GM12865 (cell line): ENCODE data around the gene ADGRV1.
"Not testable (repeated sequence)": the region's sequence is repeated elsewhere in the genome, so short reads cannot be mapped to it uniquely, and the experiment has no call there.

ENCODE experiments used
- DNase-seq: peaks from one replicate; pipeline ENCODE4 v3.0.0; 2010; ENCODE audit warnings: low read depth
- H3K4me3 ChIP-seq: 2 replicates; pipeline ENCODE4 v1.5.1; 2011; ENCODE audit warnings: mild to moderate bottlenecking, low read depth, low read length, control low read depth
- TF ChIP-seq, protein P1 (sequence below): IDR thresholded peaks from 2 replicates; pipeline ENCODE4 v1.5.1; 2011; ENCODE audit warnings: low read length, control low read depth, low read depth, inconsistent platforms; ENCODE audit not compliant: insufficient read depth; ENCODE audit errors: missing control alignments

ADGRV1 gene

DNA sequence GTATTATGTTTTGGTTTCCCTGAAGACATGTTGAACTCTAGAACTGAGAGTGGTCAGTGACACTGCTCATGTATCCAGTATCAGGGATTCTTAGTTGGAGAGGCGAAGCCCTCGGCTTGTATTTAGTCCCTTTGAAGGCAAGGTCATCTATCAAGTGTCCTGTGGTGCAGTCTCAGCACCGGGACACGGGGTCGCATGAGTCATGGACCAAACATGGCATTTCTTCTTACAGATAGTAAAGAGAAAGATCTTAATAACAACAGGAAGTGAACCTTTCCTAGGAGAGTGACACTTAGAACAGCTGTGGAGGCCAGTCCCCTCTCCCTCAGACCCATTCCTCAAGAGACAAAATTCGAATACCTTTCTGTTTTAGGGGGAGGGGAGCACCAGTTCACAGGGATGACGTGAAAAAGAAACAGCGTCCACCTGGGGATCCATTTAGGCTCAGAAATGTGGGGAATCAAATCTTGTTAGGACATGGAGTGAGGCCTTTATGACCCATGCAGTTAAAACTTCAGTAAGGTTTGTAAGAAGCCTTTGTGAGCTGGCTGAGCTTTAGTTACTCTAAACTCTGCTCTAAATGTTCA is 86.5 kb downstream of the ADGRV1 start:
- H3K4me3 ChIP-seq, result peak overlapping the region; percentile 73
- TF ChIP-seq, protein P1, sequence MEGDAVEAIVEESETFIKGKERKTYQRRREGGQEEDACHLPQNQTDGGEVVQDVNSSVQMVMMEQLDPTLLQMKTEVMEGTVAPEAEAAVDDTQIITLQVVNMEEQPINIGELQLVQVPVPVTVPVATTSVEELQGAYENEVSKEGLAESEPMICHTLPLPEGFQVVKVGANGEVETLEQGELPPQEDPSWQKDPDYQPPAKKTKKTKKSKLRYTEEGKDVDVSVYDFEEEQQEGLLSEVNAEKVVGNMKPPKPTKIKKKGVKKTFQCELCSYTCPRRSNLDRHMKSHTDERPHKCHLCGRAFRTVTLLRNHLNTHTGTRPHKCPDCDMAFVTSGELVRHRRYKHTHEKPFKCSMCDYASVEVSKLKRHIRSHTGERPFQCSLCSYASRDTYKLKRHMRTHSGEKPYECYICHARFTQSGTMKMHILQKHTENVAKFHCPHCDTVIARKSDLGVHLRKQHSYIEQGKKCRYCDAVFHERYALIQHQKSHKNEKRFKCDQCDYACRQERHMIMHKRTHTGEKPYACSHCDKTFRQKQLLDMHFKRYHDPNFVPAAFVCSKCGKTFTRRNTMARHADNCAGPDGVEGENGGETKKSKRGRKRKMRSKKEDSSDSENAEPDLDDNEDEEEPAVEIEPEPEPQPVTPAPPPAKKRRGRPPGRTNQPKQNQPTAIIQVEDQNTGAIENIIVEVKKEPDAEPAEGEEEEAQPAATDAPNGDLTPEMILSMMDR, result no peak
- DNase-seq, result peak; percentile 53

DNA sequence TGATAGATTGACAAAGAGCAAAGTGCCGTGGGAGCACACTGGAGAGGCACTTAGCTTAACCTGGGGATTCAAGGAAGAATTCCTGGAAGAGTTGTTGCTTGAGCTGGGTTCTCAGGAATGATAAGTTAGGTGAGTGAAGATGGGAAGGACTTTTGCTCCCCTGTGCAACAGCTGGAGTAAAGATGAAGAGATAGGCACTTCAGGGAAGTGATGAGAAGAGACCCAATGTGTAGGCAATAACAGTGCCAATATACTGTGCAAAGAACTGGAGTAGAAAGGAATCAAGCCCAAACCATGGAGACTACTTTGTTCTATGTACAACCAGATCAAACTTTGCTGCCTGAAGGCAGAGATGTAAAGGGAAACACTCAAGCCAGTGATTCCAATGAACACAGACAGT is 92.2 kb downstream of the ADGRV1 start:
- DNase-seq, result no peak
- H3K4me3 ChIP-seq, result no peak overlapping the region
- TF ChIP-seq, protein P1, result no peak

DNA sequence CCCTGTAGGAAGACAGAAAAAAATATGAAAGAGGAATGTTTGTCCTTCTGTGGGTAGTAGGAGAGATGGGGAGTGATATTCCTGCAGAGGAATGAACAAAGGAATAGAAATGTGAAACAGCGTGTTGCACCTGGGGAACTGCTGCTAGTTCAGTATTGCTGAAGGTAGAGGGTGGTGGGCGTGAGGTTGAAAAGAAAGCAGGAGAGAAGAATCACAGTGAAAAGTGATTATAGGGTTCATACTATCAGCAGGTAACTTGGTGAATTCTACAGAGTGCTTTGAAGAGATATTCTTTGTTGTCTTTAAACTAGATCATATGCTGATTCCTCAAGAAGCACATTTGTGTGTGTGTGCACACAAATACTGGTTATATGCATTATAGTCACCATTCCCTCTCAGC is 95.6 kb downstream of the ADGRV1 start:
- TF ChIP-seq, protein P1, result no peak
- no peak overlapping the region for H3K4me3 ChIP-seq
- no peak for DNase-seq

DNA sequence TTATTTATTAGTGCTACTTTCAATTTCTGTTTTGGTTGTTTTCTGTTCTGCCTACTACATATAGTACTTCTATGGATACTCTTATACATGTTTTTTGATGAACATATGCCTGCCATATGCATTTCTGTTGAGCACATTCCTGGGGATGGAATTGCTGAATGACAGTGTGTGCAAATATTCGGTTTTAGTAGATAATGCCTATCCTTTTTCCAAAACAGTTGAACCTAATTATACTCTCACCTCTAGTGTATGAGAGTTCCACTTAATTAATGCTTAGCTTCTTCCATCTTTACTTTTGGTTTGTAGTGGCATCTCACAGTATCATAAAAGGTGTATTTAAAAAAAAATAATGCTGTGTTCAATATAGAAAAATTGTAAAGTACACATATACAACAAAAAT is 96.8 kb downstream of the ADGRV1 start:
- no peak overlapping the region for H3K4me3 ChIP-seq
- TF ChIP-seq, protein P1, result no peak
- DNase-seq, result no peak

DNA sequence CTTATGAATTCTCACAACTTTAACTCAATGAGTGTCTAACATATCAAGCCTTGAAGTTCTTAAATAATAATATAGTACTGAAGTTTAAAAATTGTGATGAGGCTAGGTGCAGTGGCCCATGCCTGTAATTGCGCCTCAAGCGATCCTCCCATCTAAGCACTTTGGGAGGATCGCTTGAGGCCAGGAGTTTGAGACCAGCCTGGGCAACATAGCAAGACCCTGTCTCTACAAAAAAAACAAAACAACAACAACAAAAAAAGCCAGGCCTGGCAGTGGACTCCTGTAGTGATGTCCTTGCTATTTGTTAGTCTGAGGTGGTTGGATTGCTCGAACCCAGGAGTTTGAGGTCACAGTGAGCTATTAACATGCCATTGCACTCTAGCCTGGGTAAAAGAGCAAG is 98.4 kb downstream of the ADGRV1 start:
- no peak for DNase-seq
- TF ChIP-seq, protein P1, result no peak
- H3K4me3 ChIP-seq, result no peak overlapping the region

DNA sequence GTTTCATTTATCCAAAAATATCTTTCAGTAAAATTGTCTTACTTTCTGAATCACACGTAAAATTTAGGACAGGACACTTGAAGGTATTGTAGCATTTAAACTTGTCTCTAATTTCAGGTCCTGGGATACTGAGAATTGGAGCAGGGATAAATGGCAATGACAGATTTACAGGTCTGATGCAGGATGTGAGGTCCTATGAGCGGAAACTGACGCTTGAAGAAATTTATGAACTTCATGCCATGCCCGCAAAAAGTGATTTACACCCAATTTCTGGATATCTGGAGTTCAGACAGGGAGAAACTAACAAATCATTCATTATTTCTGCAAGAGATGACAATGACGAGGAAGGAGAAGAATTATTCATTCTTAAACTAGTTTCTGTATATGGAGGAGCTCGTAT is 99.2 kb downstream of the ADGRV1 start:
- TF ChIP-seq, protein P1, result no peak

DNA sequence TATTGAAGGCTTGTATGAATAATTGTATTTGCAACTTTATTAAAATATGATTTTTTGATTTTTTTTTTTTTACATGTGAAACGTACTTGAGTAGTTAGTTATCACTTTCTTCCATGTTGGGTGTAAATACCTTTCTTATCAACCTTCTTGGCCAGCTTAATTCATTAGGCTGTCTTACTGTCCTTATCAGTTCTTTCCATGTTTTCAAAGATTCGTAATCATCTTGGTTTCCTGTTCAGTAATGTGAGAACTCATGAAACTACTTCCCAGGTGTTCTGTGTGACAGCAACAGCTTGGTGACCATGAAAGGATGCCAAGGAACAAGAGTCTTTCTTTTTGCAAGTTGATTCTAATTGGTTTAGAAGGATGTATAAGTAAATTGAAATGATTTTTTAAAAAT is 100.0 kb downstream of the ADGRV1 start:
- TF ChIP-seq, protein P1, result no peak
- no peak overlapping the region for H3K4me3 ChIP-seq
- no peak for DNase-seq

More for the DNA sequence above, 99.2 kb downstream of the ADGRV1 start:
- DNase-seq, result no peak
- H3K4me3 ChIP-seq, result no peak overlapping the region

DNA sequence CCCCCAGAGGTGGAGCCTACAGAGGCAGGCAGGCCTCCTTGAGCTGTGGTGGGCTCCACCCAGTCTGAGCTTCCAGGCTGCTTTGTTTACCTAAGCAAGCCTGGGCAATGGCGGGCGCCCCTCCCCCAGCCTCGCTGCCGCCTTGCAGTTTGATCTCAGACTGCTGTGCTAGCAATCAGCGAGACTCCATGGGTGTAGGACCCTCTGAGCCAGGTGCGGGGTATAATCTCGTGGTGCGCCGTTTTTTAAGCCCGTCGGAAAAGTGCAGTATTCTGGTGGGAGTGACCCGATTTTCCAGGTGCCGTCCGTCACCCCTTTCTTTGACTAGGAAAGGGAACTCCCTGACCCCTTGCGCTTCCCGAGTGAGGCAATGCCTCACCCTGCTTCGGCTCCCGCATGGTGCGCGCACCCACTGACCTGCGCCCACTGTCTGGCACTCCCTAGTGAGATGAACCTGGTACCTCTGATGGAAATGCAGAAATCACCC is 109.5 kb downstream of the ADGRV1 start:
- DNase-seq, H3K4me3 ChIP-seq: not testable (repeated sequence)
